ENCODE data around the gene TMEM92.
"Not testable (repeated sequence)": the region's sequence is repeated elsewhere in the genome, so short reads cannot be mapped to it uniquely, and the experiment has no call there.

Gene TMEM92

GRCh38 chr17:50262001-50262794 lies 12.1 kb upstream of the TMEM92 start:
- DNase-seq (ENCODE audit: low spot score) = no peak

- DNase-seq (ENCODE audit: low spot score) = no peak
Measured at GRCh38 chr17:50263331-50264262, 10.7 kb upstream of the TMEM92 start.

GRCh38 chr17:50264263-50265113 lies 9.8 kb upstream of the TMEM92 start:
- DNase-seq (ENCODE audit: low spot score) = no peak

GRCh38 chr17:50265212-50265611 lies 9.1 kb upstream of the TMEM92 start:
- no peak for DNase-seq (ENCODE audit: low spot score)

GRCh38 chr17:50265690-50266315 lies 8.5 kb upstream of the TMEM92 start:
- no peak for DNase-seq (ENCODE audit: low spot score)

- DNase-seq (ENCODE audit: low spot score) = no peak
Measured at GRCh38 chr17:50266384-50267073, 7.7 kb upstream of the TMEM92 start.

GRCh38 chr17:50267074-50267841 lies 7.0 kb upstream of the TMEM92 start:
- DNase-seq (ENCODE audit: low spot score) = no peak

GRCh38 chr17:50268026-50268425 lies 6.2 kb upstream of the TMEM92 start:
- no peak for DNase-seq (ENCODE audit: low spot score)

GRCh38 chr17:50268743-50269275 lies 5.5 kb upstream of the TMEM92 start:
- DNase-seq (ENCODE audit: low spot score) = no peak

- peak; percentile 85 for DNase-seq (ENCODE audit: low spot score)
Measured at GRCh38 chr17:50269477-50270434, 4.5 kb upstream of the TMEM92 start.

- DNase-seq (ENCODE audit: low spot score) = peak; percentile 73
Measured at GRCh38 chr17:50270435-50271362, 3.6 kb upstream of the TMEM92 start.

- DNase-seq (ENCODE audit: low spot score) = not testable (repeated sequence)
Measured at GRCh38 chr17:50271363-50271750, 2.9 kb upstream of the TMEM92 start.

- no peak for DNase-seq (ENCODE audit: low spot score)
Measured at GRCh38 chr17:50272246-50272645, 2.0 kb upstream of the TMEM92 start.

GRCh38 chr17:50272711-50273653 lies 1.3 kb upstream of the TMEM92 start:
- no peak for DNase-seq (ENCODE audit: low spot score)

- DNase-seq (ENCODE audit: low spot score) = no peak
Measured at GRCh38 chr17:50273654-50274040, 619 bp upstream of the TMEM92 start.

- no peak for DNase-seq (ENCODE audit: low spot score)
Measured at GRCh38 chr17:50274897-50275221, 593 bp downstream of the TMEM92 start.

- DNase-seq (ENCODE audit: low spot score) = no peak
Measured at GRCh38 chr17:50275279-50275678, 1.0 kb downstream of the TMEM92 start.
